ENCODE results near the gene DYNC1LI1. TPM values are rescaled to one million over a fixed set of nuclear protein-coding genes. Genes with fewer than 3 reads are reported as not detected.
"Not testable (repeated sequence)": the region's sequence is repeated elsewhere in the genome, so short reads cannot be mapped to it uniquely, and the experiment has no call there.

DYNC1LI1 gene
- total RNA-seq, 4 donors from 2014 or later = 63.7 to 86.0 (median 69.7) TPM

- 52% methylated on average over 1 of the region's 1 CpG for WGBS
- Histone ChIP-seq H3K9me3 (no peaks in the 10 kb centered on the region), H3K27me3 (no peaks in the 10 kb centered on the region), H3K4me1 (no peaks in the 10 kb centered on the region), H3K27ac (no peak overlapping the region), H3K4me3 (no peak overlapping the region), H3K36me3 (no peaks in the 10 kb centered on the region)
- TF ChIP-seq POLR2A (IDR thresholded peaks at IDR 0.05) (no peak), POLR2AphosphoS5 (IDR thresholded peaks at IDR 0.05) (no peak), CTCF (IDR thresholded peaks at IDR 0.05) (no peak), EP300 (IDR thresholded peaks at IDR 0.05) (no peak)
- no peak for DNase-seq (ENCODE audit: low spot score in 2 of 2)
These were observed 14.0 kb upstream of the DYNC1LI1 start for GRCh38 chr3:32584660-32585059.

GRCh38 chr3:32583708-32584107, 13.1 kb upstream of the DYNC1LI1 start:
- no peaks in the 10 kb centered on the region for H3K27me3 ChIP-seq
- DNase-seq (ENCODE audit: low spot score in 2 of 2) = no peak
- TF ChIP-seq POLR2AphosphoS5 (IDR thresholded peaks at IDR 0.05) (no peak), EP300 (IDR thresholded peaks at IDR 0.05) (no peak), CTCF (IDR thresholded peaks at IDR 0.05) (no peak), POLR2A (IDR thresholded peaks at IDR 0.05) (no peak)
- no peak overlapping the region for H3K4me3 ChIP-seq
- WGBS = 82% methylated on average over 3 of the region's 3 CpGs
- H3K4me1 ChIP-seq = no peaks in the 10 kb centered on the region
- H3K27ac ChIP-seq = no peak overlapping the region
- no peaks in the 10 kb centered on the region for H3K9me3 ChIP-seq
- H3K36me3 ChIP-seq = no peaks in the 10 kb centered on the region

GRCh38 chr3:32578669-32579068, 8.0 kb upstream of the DYNC1LI1 start:
- H3K27me3 ChIP-seq; DNase-seq (ENCODE audit: low spot score in 2 of 2); H3K27ac ChIP-seq; H3K36me3 ChIP-seq; H3K4me3 ChIP-seq; H3K9me3 ChIP-seq: not testable (repeated sequence)
- WGBS = 96% methylated on average over 31 of the region's 31 CpGs
- H3K4me1 ChIP-seq = peaks cover 15% of the 10 kb centered on the region

- Histone ChIP-seq H3K27ac (peak overlapping the region; percentile 37), H3K27me3 (no peaks in the 10 kb centered on the region), H3K36me3 (no peaks in the 10 kb centered on the region), H3K9me3 (no peaks in the 10 kb centered on the region), H3K4me1 (peaks cover 15% of the 10 kb centered on the region), H3K4me3 (peak overlapping the region; percentile 29)
- no peak for DNase-seq (ENCODE audit: low spot score in 2 of 2)
- WGBS = 29% methylated on average over 9 of the region's 9 CpGs
- no peak for TF ChIP-seq EP300 (IDR thresholded peaks at IDR 0.05)
- no peak for TF ChIP-seq POLR2AphosphoS5 (IDR thresholded peaks at IDR 0.05)
- TF ChIP-seq CTCF (IDR thresholded peaks at IDR 0.05) = no peak
- no peak for TF ChIP-seq POLR2A (IDR thresholded peaks at IDR 0.05)
These were observed 7.2 kb upstream of the DYNC1LI1 start for GRCh38 chr3:32577581-32578556.

GRCh38 chr3:32577174-32577573, 6.5 kb upstream of the DYNC1LI1 start:
- H3K4me3 ChIP-seq = peak overlapping the region; percentile 29
- no peak overlapping the region for H3K27ac ChIP-seq
- H3K9me3 ChIP-seq = no peaks in the 10 kb centered on the region
- 49% methylated on average over 2 of the region's 2 CpGs for WGBS
- no peak for DNase-seq (ENCODE audit: low spot score in 2 of 2)
- TF ChIP-seq EP300 (IDR thresholded peaks at IDR 0.05) (no peak), POLR2AphosphoS5 (IDR thresholded peaks at IDR 0.05) (no peak), CTCF (IDR thresholded peaks at IDR 0.05) (no peak), POLR2A (IDR thresholded peaks at IDR 0.05) (no peak)
- H3K4me1 ChIP-seq = peaks cover 15% of the 10 kb centered on the region
- H3K27me3 ChIP-seq = no peaks in the 10 kb centered on the region
- H3K36me3 ChIP-seq = no peaks in the 10 kb centered on the region
